Calu3 (cell line): Measurements from ENCODE around the gene CMTM8. TPM values are rescaled to one million over a fixed set of nuclear protein-coding genes. Genes with fewer than 3 reads are reported as not detected.

ENCODE experiments used
- BruUV-seq: library from RNA; stranded (reverse); fragments of 400-500 nt; replicated peaks from 2 replicates; lab custom pipeline; 2021; lab: Mats Ljungman, UMichigan
- CTCF ChIA-PET: fragments of 300-600 bp; sonication (Branson Sonifier 250); formaldehyde crosslinking; loops from one replicate; lab custom pipeline; 2022; ENCODE audit warnings: antibody characterized with exemption; lab: Charles Lee
- DNase-seq: peaks from one replicate; pipeline ENCODE4 v3.0.0; 2022
- H3K27ac Mint-ChIP-seq: one replicate; pipeline ENCODE4 v1.8.0; 2022; ENCODE audit warnings: mixed read lengths; ENCODE audit not compliant: unreplicated experiment
- H3K27me3 Mint-ChIP-seq: one replicate; pipeline ENCODE4 v1.8.0; 2022; ENCODE audit warnings: mixed read lengths; ENCODE audit not compliant: unreplicated experiment
- H3K36me3 Mint-ChIP-seq: one replicate; pipeline ENCODE4 v1.8.0; 2022; ENCODE audit warnings: mild to moderate bottlenecking, moderate library complexity, mixed read lengths; ENCODE audit not compliant: insufficient read depth, unreplicated experiment
- H3K4me1 Mint-ChIP-seq: one replicate; pipeline ENCODE4 v1.8.0; 2022; ENCODE audit warnings: mild to moderate bottlenecking, low read depth, mixed read lengths; ENCODE audit not compliant: unreplicated experiment
- H3K4me3 Mint-ChIP-seq: one replicate; pipeline ENCODE4 v1.8.0; 2022; ENCODE audit warnings: mild to moderate bottlenecking, low read depth, moderate library complexity, mixed read lengths; ENCODE audit not compliant: unreplicated experiment
- H3K9me3 Mint-ChIP-seq: one replicate; pipeline ENCODE4 v1.8.0; 2022; ENCODE audit warnings: low read depth, mixed read lengths; ENCODE audit not compliant: unreplicated experiment
- intact Hi-C: fragments of 100-400 bp; cut with micrococcal nuclease; formaldehyde crosslinking; loops from one replicate; pipeline ENCODE4 v1.10.0; 2022; ENCODE audit not compliant: unreplicated experiment
- total RNA-seq: library from RNA; stranded (reverse); gene quantifications from 2 replicates; pipeline ENCODE4 v1.2.3, GENCODE V29; 2022
- TF ChIP-seq, protein P1 (sequence below): fragments of 200-600 bp; IDR thresholded peaks from one replicate; pipeline ENCODE4 v1.8.0; 2022; ENCODE audit warnings: antibody characterized with exemption; ENCODE audit not compliant: unreplicated experiment

The CMTM8 gene
- total RNA-seq, 1 experiment from 2014 or later: 19.0 TPM

- Mint-ChIP-seq H3K9me3 (no peaks in the 10 kb centered on the region), H3K4me3 (no peak overlapping the region)
These were observed 43.8 kb upstream of the CMTM8 start for GRCh38 chr3:32194653-32195052.

GRCh38 chr3:32195995-32196540, 42.4 kb upstream of the CMTM8 start:
- peaks cover 30% of the 10 kb centered on the region for H3K27me3 Mint-ChIP-seq
- H3K4me1 Mint-ChIP-seq: no peaks in the 10 kb centered on the region
- H3K36me3 Mint-ChIP-seq: no peaks in the 10 kb centered on the region
- H3K9me3 Mint-ChIP-seq: no peaks in the 10 kb centered on the region
- intact Hi-C loops: no loop called here
- DNase-seq: no peak
- no TSS peak for BruUV-seq
- TF ChIP-seq, protein P1, sequence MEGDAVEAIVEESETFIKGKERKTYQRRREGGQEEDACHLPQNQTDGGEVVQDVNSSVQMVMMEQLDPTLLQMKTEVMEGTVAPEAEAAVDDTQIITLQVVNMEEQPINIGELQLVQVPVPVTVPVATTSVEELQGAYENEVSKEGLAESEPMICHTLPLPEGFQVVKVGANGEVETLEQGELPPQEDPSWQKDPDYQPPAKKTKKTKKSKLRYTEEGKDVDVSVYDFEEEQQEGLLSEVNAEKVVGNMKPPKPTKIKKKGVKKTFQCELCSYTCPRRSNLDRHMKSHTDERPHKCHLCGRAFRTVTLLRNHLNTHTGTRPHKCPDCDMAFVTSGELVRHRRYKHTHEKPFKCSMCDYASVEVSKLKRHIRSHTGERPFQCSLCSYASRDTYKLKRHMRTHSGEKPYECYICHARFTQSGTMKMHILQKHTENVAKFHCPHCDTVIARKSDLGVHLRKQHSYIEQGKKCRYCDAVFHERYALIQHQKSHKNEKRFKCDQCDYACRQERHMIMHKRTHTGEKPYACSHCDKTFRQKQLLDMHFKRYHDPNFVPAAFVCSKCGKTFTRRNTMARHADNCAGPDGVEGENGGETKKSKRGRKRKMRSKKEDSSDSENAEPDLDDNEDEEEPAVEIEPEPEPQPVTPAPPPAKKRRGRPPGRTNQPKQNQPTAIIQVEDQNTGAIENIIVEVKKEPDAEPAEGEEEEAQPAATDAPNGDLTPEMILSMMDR: no peak
- no peak overlapping the region for H3K27ac Mint-ChIP-seq
- no peak overlapping the region for H3K4me3 Mint-ChIP-seq
- CTCF ChIA-PET: no interaction called here

More at GRCh38 chr3:32194653-32195052, 43.8 kb upstream of the CMTM8 start:
- no TSS peak for BruUV-seq
- H3K27ac Mint-ChIP-seq: no peak overlapping the region
- no peaks in the 10 kb centered on the region for H3K4me1 Mint-ChIP-seq
- CTCF ChIA-PET: no interaction called here
- H3K27me3 Mint-ChIP-seq: peaks cover 16% of the 10 kb centered on the region
- intact Hi-C loops: no loop called here
- TF ChIP-seq, protein P1: no peak
- DNase-seq: no peak
- no peaks in the 10 kb centered on the region for H3K36me3 Mint-ChIP-seq

GRCh38 chr3:32197991-32198390, 40.5 kb upstream of the CMTM8 start:
- intact Hi-C loops: no loop called here
- TF ChIP-seq, protein P1: no peak
- Mint-ChIP-seq H3K9me3 (no peaks in the 10 kb centered on the region), H3K4me1 (no peaks in the 10 kb centered on the region), H3K27me3 (peaks cover 38% of the 10 kb centered on the region), H3K36me3 (no peaks in the 10 kb centered on the region), H3K27ac (no peak overlapping the region), H3K4me3 (no peak overlapping the region)
- DNase-seq: no peak
- CTCF ChIA-PET: no interaction called here
- BruUV-seq: no TSS peak

DNA sequence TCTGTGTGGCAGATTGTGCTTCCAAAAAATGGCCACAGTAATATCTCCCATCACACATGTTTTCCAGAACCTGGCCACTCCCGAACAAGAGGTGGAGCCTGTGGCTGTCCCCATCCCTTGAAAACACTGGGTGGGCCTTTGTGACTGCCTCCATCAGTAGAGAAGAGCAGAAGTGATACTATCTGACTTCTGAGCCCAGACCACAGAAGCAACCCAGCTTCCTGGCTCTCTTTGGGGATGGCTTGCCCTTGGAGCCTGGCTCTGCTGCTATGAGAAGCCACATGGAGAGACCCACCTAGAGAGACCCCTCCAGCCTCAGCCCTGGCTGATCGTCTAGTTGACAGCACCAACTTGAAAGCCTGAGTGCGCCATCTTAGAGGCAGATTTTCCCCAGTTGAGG, 39.8 kb upstream of the CMTM8 start:
- no TSS peak for BruUV-seq
- intact Hi-C loops: no loop called here
- Mint-ChIP-seq H3K27ac (no peak overlapping the region), H3K27me3 (peaks cover 39% of the 10 kb centered on the region), H3K36me3 (no peaks in the 10 kb centered on the region), H3K9me3 (no peaks in the 10 kb centered on the region), H3K4me1 (no peaks in the 10 kb centered on the region), H3K4me3 (no peak overlapping the region)
- no peak for DNase-seq
- TF ChIP-seq, protein P1: no peak
- CTCF ChIA-PET: no interaction called here
